Subcutaneous adipose tissue (tissue), 4 donors: ENCODE data around the gene GGN. TPM values are rescaled to one million over a fixed set of nuclear protein-coding genes. Genes with fewer than 3 reads are reported as not detected.

Experiments
- total RNA-seq, 4 donors: library from RNA; depleted of rRNA; stranded (reverse); fragments of >200 nt; gene quantifications; one replicate each; pipeline ENCODE4 v1.1.0, GENCODE V29; 2016
- TF ChIP-seq, protein P1 (sequence below): fragments of 450-650 bp; IDR thresholded peaks from one replicate; pipeline ENCODE4 v1.5.1; 2016; ENCODE audit warnings: low read depth, mild to moderate bottlenecking, control low read depth, antibody characterized with exemption, moderate library complexity

Gene GGN
- total RNA-seq, 4 donors from 2014 or later: not detected

DNA sequence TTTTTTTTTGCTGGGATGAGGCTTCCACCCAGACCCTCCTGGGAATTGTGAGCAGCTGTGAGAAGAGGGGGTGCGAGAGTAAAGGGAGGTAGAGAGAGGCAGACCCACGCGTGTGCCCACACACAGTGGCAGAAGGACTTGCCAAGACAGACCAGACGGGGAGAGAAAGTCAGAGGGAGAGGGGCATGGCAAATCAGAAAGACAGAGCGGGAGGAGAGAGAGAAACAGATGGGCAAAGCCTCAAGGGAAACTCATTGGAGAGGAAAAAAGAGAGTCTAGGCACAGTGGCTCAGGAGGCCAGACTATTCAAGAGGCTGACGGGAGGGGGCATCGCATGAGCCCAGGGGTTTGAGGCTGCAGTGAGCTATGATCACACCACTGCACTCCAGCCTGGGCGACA lies 35.2 kb downstream of the GGN start:
- TF ChIP-seq, protein P1, sequence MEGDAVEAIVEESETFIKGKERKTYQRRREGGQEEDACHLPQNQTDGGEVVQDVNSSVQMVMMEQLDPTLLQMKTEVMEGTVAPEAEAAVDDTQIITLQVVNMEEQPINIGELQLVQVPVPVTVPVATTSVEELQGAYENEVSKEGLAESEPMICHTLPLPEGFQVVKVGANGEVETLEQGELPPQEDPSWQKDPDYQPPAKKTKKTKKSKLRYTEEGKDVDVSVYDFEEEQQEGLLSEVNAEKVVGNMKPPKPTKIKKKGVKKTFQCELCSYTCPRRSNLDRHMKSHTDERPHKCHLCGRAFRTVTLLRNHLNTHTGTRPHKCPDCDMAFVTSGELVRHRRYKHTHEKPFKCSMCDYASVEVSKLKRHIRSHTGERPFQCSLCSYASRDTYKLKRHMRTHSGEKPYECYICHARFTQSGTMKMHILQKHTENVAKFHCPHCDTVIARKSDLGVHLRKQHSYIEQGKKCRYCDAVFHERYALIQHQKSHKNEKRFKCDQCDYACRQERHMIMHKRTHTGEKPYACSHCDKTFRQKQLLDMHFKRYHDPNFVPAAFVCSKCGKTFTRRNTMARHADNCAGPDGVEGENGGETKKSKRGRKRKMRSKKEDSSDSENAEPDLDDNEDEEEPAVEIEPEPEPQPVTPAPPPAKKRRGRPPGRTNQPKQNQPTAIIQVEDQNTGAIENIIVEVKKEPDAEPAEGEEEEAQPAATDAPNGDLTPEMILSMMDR: no peak

DNA sequence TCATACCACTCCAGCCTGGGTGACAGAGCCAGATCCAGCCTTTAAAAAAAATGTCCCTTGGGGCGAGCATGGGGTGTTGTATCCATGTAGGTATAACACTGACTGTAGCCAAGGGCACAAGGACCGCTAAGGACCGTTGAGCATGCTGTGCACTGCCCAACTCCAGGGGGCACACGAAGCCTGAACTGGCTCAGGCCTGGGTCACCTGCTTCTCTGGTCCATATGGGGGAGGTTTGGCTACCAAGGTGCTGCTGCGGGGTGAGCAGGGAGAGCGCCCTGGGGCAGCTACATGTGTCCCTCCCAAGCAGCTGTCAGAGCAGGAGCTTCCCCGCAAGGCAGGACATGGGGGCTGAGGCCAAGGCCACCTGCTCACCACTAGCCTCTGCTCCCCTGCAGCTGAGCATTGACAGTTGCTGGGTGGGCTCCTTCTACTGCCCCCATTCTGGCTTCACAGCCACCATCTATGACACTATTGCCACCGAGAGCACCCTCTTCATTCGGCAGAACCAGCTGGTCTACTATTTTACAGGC lies 35.9 kb downstream of the GGN start:
- TF ChIP-seq, protein P1: no peak

DNA sequence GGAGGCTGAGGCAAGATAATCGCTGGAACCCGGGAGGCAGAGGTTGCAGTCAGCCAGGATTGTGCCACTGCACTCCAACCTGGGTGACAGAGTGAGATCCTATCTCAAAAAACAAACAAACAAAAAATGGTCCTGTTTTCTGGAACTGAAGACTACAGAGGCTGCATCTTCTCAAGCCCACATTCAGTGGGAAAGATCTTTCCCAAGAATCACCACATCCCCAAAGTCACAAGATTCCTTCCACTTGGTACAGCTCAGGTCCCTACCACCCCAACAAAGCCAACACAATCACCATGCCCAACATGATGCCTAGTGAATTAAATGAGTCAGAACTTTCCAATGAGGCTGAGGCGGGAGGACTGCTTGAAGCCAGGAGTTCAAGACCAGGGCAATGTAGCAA lies 37.0 kb downstream of the GGN start:
- TF ChIP-seq, protein P1: no peak

DNA sequence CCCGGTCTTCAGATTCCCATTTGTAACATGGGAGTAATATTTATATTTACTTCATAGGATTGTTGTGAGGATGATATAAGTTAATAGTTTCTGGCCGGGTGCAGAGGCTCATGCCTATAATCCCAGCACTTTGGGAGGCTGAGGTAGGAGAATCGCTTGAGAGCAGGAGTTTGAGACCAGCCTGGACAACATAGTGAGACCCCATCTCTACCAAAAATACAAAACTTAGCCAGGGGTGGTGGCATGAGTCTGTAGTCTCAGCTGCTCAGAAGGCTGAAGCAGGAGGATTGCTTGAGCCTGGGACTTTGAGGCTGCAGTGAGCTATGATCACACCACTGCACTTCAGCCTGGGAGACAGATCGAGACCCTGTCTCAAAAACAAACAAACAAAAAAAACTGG lies 41.0 kb downstream of the GGN start:
- TF ChIP-seq, protein P1: no peak

DNA sequence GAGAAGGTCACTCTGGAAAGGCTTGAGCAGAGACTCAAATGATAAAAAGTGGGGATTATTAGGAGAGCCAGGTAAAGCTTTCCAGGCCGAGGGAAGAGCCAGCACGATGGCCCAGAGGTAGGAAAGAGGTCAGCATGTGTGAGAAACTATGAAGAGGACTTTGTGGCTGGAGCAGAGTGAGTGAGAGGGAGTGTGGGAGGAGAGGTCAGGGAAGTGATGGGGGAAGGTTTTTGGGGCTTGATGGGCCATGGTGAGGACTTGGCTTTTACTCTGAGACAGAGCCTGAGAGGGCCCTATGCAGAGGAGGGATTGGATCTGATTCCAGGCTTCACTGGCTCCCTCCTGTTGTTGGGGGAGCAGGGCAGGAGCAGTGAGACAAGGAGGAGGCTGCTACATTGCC lies 46.9 kb downstream of the GGN start:
- TF ChIP-seq, protein P1: no peak

DNA sequence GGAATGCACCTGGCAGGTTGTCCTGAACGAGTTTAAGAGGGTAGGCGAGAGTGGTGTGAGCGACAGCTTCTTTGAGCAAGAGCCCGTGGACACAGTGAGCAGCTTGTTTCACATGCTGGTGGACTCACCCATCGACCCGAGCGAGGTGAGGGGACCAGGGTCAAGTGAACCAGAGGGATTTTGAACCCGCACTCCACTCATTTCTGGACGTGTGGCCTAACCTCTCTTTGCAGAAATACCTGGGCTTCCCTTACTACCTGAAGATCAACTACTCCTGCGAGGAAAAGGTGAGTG lies 50.5 kb downstream of the GGN start:
- TF ChIP-seq, protein P1: no peak

DNA sequence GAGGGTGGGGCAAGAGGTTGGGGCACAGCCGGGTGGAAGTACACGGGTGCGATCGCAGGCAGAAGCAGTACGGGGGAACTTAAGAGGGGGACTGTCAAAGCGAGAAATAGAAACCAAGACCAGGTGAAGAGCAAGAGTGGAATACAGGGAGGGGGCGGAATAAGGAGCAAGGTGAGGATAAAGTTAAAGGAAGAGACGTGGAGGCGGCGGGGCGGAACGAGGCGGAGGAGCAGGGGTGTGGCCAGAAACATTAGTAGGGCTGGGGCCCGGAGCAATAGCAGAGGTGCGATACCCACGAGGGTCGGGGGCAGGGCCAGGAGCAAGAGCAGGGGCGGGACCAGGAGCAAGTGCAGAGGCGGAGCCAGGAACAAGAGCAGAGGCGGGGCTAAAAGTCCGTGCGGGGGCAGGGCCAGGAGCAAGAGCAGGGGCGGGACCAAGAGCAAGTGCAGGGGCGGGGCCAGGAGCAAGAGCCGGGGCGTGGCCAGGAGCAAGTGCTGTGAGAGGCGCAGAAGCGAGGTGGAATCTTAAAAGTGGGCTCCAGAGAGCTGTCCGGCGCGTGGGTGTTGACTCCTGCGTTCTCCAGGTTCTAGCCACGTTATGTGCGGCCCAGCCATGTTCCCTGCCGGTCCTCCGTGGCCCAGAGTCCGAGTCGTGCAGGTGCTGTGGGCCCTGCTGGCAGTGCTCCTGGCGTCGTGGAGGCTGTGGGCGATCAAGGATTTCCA lies 51.0 kb downstream of the GGN start:
- TF ChIP-seq, protein P1: no peak
